Measurements from ENCODE around the gene ZNF732. TPM values are rescaled to one million over a fixed set of nuclear protein-coding genes. Genes with fewer than 3 reads are reported as not detected.

The ZNF732 gene
- total RNA-seq, 1 experiment from 2014 or later, result not detected

DNA sequence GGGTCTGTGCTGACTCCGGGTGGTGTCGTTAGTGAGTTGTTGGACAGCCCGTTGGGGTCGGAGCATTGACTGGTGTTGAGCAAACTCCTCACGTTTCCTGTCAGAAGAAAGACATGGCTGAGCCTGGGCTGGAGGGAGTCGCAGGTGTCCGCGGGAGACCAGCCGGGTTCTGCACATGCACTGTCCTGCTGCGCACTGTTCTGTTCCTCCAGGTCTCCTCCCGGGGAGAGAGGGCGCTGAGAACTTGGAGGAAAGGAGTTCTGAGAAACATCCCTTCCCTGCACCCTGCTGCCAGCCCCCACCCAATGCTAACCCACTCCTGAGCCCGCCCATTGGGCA is 33.5 kb upstream of the ZNF732 start:
- Histone ChIP-seq H3K36me3 (ENCODE audit: control insufficient read depth, insufficient read depth, low read length) (no peaks in the 10 kb centered on the region), H3K4me1 (ENCODE audit: control insufficient read depth, insufficient read depth, low read length) (no peaks in the 10 kb centered on the region), H3K9me3 (ENCODE audit: control insufficient read depth, insufficient read depth, low read depth, low read length) (no peaks in the 10 kb centered on the region), H3K27me3 (ENCODE audit: control insufficient read depth, insufficient read depth, low read length) (no peaks in the 10 kb centered on the region), H3K27ac (ENCODE audit: low read length) (no peak overlapping the region), H3K4me3 (ENCODE audit: low read depth in 2 of 2, low read length in 2 of 2) (peak overlapping the region in 1 of 2 experiments; percentile 39; a peak in 1 of 4 replicates)
- ChIA-PET POLR2A (no interaction called here), CTCF (no interaction called here)
- TF ChIP-seq, protein P1, sequence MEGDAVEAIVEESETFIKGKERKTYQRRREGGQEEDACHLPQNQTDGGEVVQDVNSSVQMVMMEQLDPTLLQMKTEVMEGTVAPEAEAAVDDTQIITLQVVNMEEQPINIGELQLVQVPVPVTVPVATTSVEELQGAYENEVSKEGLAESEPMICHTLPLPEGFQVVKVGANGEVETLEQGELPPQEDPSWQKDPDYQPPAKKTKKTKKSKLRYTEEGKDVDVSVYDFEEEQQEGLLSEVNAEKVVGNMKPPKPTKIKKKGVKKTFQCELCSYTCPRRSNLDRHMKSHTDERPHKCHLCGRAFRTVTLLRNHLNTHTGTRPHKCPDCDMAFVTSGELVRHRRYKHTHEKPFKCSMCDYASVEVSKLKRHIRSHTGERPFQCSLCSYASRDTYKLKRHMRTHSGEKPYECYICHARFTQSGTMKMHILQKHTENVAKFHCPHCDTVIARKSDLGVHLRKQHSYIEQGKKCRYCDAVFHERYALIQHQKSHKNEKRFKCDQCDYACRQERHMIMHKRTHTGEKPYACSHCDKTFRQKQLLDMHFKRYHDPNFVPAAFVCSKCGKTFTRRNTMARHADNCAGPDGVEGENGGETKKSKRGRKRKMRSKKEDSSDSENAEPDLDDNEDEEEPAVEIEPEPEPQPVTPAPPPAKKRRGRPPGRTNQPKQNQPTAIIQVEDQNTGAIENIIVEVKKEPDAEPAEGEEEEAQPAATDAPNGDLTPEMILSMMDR (IDR thresholded peaks at IDR 0.05), result no peak
- no peak for TF ChIP-seq SIN3A (IDR thresholded peaks at IDR 0.05; ENCODE audit: borderline replicate concordance, insufficient read depth, low read depth, low read length)
- TF ChIP-seq POLR2AphosphoS5 (IDR thresholded peaks at IDR 0.05; ENCODE audit: low read depth, low read length), result no peak
- TF ChIP-seq, protein P2, sequence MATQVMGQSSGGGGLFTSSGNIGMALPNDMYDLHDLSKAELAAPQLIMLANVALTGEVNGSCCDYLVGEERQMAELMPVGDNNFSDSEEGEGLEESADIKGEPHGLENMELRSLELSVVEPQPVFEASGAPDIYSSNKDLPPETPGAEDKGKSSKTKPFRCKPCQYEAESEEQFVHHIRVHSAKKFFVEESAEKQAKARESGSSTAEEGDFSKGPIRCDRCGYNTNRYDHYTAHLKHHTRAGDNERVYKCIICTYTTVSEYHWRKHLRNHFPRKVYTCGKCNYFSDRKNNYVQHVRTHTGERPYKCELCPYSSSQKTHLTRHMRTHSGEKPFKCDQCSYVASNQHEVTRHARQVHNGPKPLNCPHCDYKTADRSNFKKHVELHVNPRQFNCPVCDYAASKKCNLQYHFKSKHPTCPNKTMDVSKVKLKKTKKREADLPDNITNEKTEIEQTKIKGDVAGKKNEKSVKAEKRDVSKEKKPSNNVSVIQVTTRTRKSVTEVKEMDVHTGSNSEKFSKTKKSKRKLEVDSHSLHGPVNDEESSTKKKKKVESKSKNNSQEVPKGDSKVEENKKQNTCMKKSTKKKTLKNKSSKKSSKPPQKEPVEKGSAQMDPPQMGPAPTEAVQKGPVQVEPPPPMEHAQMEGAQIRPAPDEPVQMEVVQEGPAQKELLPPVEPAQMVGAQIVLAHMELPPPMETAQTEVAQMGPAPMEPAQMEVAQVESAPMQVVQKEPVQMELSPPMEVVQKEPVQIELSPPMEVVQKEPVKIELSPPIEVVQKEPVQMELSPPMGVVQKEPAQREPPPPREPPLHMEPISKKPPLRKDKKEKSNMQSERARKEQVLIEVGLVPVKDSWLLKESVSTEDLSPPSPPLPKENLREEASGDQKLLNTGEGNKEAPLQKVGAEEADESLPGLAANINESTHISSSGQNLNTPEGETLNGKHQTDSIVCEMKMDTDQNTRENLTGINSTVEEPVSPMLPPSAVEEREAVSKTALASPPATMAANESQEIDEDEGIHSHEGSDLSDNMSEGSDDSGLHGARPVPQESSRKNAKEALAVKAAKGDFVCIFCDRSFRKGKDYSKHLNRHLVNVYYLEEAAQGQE (IDR thresholded peaks at IDR 0.05; ENCODE audit: insufficient read depth in 1 of 2, low read depth in 2 of 2, low read length in 1 of 2), result no peak
- no peak for TF ChIP-seq TCF7L2 (IDR thresholded peaks at IDR 0.05; ENCODE audit: low read depth, low read length)
- no TSS peak for BruUV-seq (replicated peaks)
- in situ Hi-C loops (cut with HindIII; ENCODE audit: low pct_unique_long_range_greater_than_20kb, low sequenced_read_pairs), result no loop called here
- intact Hi-C loops (cut with micrococcal nuclease; ENCODE audit: unreplicated experiment), result no loop called here
- DNase-seq (ENCODE audit: low read depth, low spot score) (no peak), ATAC-seq (no peak)

DNA sequence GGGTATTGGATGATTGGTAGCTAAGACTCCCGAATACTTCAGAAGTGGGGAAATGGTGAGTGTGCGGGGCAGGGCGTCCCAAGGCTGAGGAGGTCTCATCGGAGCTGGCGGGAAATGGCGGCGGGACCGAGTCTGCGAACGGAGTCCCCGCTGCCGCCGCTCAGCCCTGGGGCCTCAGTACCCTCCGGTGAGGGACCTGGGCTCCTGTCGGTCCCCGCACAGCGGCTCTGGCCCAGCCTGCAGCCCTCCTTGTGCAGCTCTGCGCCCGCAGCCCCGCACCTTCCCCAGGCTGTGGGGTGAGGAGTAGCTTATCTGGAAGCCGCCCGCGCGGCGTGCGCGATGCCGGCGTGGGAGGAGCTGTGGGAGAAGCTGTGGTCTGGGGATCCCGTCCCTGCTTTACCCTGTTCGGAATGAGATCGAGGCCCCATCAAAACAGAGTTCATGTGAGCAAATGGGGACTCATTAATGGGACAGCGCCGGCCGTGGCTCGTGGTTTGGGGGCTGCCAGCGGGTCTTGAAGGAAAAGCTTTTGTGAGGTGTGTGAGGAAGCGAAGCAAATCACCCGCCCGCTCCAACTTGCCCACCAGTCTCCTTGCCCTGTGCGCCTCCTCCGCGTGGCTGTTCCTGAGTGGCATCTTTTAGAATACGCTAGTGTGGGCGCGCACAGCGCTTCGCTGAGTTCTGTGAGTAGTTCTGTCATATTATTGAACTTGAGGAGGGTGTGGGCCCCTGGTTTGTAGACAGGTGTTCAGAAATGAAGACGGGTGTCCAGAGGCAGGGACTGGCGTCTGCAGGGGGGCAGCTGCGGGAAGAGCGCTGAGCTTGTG is 32.9 kb upstream of the ZNF732 start:
- H3K36me3 ChIP-seq (ENCODE audit: control insufficient read depth, insufficient read depth, low read length), result no peaks in the 10 kb centered on the region
- H3K4me3 ChIP-seq (ENCODE audit: low read depth in 2 of 2, low read length in 2 of 2), result peak overlapping the region in 1 of 2 experiments; percentile 39; a peak in 1 of 4 replicates
- H3K9me3 ChIP-seq (ENCODE audit: control insufficient read depth, insufficient read depth, low read depth, low read length), result no peaks in the 10 kb centered on the region
- intact Hi-C loops (cut with micrococcal nuclease; ENCODE audit: unreplicated experiment) (no loop called here), in situ Hi-C loops (cut with HindIII; ENCODE audit: low pct_unique_long_range_greater_than_20kb, low sequenced_read_pairs) (no loop called here)
- ChIA-PET CTCF (no interaction called here), POLR2A (no interaction called here)
- ATAC-seq (no peak), DNase-seq (ENCODE audit: low read depth, low spot score) (no peak)
- BruUV-seq (replicated peaks), result no TSS peak
- no peak overlapping the region for H3K27ac ChIP-seq (ENCODE audit: low read length)
- no peaks in the 10 kb centered on the region for H3K4me1 ChIP-seq (ENCODE audit: control insufficient read depth, insufficient read depth, low read length)
- no peaks in the 10 kb centered on the region for H3K27me3 ChIP-seq (ENCODE audit: control insufficient read depth, insufficient read depth, low read length)
- TF ChIP-seq, protein P2 (IDR thresholded peaks at IDR 0.05; ENCODE audit: insufficient read depth in 1 of 2, low read depth in 2 of 2, low read length in 1 of 2), result no peak
- no peak for TF ChIP-seq POLR2AphosphoS5 (IDR thresholded peaks at IDR 0.05; ENCODE audit: low read depth, low read length)
- no peak for TF ChIP-seq SIN3A (IDR thresholded peaks at IDR 0.05; ENCODE audit: borderline replicate concordance, insufficient read depth, low read depth, low read length)
- TF ChIP-seq TCF7L2 (IDR thresholded peaks at IDR 0.05; ENCODE audit: low read depth, low read length), result no peak
- TF ChIP-seq, protein P1 (IDR thresholded peaks at IDR 0.05), result no peak
